DOHH2 (cell line): ENCODE measurements around the gene APBA2.
"Not testable (repeated sequence)": the region's sequence is repeated elsewhere in the genome, so short reads cannot be mapped to it uniquely, and the experiment has no call there.

Experiments
- CTCF ChIP-seq: fragments of 200-600 bp; sonication (generic); IDR thresholded peaks from one replicate; pipeline ENCODE4 v1.5.1; 2014; ENCODE audit warnings: antibody characterized with exemption, mild to moderate bottlenecking, low read depth, low read length; ENCODE audit not compliant: poor library complexity, severe bottlenecking
- EZH2phosphoT487 ChIP-seq: fragments of 200-600 bp; sonication (generic); IDR thresholded peaks from 2 replicates; pipeline ENCODE4 v1.6.1; 2017; ENCODE audit warnings: borderline replicate concordance, mild to moderate bottlenecking, antibody characterized with exemption, low read length, moderate library complexity, mixed read lengths

DNA sequence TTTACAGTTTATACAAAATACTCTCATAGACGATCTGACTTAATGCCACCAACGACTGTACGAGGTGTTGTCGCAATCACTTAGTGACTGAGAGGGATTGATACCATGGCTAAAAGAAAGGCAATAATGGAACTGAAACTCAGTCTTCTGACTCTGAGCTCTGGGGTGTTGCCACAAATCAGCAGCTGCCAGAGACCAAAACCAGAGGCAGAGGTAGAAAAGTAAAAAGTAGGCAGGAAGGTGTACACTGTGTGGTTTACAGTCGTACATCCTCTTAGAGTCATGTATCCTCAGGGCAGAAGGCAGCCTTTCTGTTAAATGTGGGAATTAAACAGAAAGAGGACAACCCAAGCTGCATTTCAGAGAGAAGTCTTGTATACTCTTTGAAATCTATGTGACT is 38.5 kb upstream of the APBA2 start:
- not testable (repeated sequence) for TF ChIP-seq CTCF, EZH2phosphoT487
